CD4-positive, alpha-beta T cell treated with Interleukin-12 subunit alpha and Interleukin-12 subunit beta, for 1 hour (primary cell): Measurements from ENCODE around the gene PRKCE.

Experiments
- DNase-seq: peaks from one replicate; pipeline ENCODE4 v3.0.0-alpha.2; 2020

Gene PRKCE

DNA sequence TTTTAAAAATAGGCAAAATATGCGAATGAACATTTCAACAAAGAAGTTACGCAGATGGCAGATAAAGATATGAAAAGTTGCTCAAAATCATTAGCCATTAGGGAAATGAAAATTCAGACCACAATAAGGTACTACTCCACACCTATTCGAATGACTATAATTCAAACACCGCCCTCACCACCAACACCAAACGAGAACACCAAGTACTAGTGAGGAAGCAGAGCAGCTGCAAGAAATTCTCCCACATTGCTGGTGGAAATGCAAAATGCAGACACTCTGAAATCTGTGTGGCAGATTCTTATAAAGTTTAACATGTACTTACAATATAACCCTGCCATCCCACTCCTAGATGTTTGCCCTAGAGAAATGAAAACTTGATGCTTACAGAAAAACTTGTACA, 17.3 kb upstream of the PRKCE start:
- DNase-seq: no peak

DNA sequence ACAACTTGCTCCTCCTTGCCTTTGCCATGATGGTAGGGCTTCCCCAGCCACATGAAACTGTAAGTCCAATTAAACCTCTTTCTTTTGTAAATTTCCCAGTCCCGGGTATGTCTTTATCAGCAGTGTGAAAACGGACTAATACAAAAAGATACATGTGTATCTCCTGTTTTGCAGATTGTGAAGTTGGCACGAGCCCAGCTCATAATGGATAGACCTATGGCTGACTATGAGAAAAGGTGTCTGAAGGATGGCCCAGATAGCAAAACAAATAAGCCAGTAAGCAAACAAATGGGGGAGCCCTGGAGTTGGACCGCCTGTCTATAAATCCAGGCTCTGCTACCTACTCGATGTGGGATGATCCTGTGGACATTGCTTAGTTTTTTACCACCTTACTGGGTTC, 15.5 kb upstream of the PRKCE start:
- DNase-seq: no peak

DNA sequence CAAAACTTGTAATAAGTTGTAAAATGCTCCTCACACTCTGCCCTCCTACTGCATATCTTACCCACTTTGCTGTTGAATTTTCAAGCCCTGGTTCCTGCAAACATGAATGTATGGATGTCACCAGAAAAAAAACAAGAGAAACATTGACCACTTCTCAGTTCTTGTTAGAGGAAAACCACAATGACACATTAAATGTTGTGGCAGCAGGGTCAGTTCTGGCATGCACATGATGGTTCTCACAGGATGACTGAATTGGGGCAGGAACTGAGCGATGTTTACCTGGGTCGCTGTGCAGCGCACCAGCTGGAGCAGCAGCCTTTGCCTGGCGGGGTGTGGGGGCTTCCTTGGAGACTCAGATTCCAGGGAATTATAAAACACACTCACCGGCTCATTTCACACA, 14.0 kb upstream of the PRKCE start:
- no peak for DNase-seq

DNA sequence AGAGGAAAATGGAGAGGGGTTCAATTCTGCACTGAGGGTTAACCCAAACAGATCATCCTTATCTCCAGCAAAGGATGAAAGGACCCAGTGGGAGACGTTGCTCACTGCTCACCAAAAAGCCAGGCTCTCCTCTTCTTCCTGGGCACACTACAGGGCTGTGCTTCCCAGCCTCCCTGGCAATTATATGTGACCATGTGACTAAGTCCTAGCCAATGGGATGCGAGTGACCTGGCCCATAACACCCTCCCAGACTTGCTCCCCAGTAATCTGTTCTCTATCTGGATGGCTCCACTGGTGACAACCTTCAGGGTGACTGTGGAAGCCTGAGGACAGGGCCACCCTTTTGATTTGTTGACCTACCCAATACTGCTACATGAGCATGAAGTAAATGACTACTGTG, 10.9 kb upstream of the PRKCE start:
- no peak for DNase-seq

DNA sequence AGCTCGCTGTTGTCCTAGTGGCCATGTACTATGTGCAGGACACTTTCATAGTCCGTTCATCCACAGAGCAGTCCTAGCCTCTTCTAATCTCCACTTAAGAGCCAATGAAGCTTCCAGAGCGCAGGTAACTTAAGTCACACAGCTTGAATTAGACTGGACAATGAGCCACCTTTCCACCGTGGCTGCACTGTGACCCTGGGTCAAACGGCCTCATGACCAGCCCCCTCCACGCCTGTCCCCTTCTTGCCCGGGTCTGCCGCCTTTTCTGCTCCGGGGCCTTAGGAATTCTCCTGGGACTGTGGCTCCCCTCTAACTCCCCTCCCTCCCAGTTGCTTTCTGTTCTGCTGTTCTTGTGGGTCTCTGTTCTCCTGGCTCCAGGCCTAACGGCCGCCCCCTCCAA, 8.4 kb upstream of the PRKCE start:
- no peak for DNase-seq

DNA sequence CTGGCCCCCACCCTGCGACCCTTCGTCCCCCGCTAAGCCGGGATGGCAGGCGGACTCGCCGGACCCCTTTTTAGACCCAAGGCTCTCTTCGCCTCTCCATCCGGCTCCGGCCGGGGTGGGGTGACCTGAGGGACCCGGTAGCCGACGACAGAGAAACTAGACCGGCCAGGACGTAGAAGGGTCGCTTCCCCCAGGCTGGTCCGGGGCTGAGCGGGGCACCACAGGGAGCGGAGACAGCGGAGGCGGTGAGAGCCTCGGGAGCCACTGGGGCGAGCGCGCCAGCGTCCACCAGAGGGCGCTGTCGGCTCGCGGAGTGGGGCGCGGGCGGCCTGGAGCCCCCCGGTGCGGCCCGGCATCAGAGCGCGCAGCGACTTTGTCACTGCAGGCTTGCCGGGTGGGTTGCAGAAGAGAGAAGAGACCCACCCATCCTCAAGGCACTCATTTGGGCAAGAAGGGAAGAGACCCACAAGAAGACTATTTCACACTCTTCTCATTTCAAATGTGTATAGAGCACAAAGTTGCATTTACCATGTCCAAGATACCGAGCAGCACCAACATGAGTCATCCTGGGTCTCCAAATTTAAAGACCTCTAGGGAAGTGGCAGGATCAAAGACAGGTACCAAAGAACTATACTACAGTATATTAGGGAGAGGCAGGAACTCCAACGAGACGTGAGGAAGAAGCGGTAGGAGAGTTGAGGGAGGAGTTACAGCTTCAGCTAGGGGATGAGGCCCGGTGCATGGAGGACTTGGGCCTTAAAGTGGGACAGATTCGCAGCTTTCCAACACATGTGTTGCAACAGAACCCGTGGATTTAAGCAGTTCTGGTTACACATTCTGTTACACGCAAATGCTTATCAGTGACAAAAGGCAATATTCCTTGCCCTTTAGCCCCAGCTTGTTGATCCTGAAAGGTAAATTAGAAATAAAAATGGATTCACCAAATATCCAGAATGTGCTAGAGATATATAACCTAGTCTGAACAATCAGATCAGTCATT, 7.6 kb upstream of the PRKCE start:
- peak; percentile 79 for DNase-seq

DNA sequence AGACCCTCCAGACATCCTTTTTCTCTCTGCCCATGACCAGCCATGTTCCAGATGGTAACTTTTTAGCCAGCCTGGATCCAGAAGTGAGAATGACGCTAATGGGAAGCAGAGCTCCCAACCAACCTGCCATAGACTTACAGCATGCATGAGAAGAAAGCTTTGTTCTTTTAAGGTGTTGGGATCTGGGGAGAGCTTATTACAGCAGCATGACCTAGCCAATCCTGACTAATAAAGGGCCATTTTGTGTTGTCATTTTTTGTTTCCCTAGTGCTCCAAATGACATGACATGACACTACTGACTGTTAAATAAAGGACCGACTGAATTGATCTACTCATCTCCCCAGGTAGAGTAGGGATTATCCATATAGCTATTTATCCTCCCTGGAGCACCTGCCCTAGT, 5.2 kb upstream of the PRKCE start:
- no peak for DNase-seq

DNA sequence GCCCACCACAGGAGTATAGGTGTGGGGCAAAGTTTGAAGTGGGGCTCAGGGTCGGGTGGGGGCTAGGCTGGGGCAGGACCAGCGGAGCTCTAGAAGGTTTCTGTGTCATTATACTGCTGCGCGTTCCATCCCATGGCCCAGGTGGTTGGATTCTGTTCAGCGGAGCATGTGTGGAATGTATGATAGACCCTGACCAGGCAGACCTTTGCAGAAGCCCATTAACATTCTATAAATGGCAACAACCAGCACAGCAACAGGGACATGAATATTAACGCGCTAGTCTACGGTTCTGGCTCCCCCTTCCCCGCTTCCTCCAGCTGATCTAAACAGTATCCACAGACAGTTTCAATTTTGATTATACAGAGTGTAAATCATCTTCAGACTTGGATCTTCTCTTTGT, 4.1 kb upstream of the PRKCE start:
- no peak for DNase-seq

DNA sequence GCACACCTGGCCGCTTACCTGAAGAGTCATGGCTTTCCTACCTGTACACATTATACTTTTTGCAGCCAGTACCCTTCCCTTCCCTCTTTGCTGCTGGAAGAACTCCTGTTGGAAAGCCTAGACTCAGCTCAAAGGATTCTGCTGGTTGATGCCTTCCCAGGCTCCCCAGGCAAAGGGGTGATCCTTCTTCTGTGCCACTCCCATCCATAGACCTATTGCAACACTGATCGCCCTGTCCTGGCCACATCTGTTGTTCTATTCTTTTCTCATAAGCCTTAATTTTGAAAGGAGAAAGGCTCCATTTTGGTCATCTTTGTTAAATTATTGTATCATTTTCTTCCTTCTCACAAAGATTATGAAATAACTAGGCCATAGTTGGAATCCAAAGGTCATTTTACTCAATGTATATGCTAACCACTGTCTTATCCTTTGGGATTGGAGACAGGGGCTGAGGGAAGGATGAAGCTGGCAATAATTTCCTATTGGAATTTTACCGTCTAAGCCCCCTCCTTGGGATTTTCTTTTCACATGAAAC, 3.4 kb upstream of the PRKCE start:
- no peak for DNase-seq

DNA sequence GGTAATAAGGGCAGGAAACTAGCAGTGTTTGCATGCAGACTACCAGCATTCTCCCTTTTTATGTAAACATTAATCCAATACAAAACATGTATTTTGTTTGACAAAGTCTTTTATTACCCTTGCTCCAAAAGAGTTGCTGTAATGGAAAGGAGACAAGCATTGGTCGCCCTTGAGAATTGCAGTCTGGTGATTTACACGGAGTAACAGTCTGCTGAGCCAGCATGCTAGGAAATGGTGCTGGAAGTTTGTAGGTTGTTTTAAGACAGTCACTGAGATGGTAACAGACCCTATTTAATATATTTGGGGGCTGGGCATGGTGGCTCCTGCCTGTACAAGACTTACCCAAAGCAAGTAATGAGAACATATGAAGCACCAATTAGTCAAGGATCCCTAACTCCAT, 2.8 kb upstream of the PRKCE start:
- DNase-seq: no peak

DNA sequence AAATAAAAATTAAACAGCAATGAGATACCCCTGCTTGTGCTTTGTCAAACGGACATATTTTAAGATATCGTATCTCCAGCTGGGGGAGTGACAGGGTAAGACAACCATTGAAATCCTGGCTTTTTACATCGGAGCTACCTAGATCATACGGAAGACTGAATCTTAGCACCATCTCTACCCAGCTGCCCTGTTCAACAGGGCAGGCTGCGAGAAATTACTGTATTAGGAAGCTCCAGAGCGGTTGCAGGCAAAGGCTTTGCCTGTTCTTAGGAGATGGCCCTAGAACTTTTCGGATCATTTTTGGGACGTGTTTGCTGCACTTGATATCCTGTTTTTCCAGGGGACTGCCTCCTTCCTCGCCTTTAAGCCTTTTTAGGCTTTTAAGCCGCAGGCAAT, 2.0 kb upstream of the PRKCE start:
- no peak for DNase-seq

DNA sequence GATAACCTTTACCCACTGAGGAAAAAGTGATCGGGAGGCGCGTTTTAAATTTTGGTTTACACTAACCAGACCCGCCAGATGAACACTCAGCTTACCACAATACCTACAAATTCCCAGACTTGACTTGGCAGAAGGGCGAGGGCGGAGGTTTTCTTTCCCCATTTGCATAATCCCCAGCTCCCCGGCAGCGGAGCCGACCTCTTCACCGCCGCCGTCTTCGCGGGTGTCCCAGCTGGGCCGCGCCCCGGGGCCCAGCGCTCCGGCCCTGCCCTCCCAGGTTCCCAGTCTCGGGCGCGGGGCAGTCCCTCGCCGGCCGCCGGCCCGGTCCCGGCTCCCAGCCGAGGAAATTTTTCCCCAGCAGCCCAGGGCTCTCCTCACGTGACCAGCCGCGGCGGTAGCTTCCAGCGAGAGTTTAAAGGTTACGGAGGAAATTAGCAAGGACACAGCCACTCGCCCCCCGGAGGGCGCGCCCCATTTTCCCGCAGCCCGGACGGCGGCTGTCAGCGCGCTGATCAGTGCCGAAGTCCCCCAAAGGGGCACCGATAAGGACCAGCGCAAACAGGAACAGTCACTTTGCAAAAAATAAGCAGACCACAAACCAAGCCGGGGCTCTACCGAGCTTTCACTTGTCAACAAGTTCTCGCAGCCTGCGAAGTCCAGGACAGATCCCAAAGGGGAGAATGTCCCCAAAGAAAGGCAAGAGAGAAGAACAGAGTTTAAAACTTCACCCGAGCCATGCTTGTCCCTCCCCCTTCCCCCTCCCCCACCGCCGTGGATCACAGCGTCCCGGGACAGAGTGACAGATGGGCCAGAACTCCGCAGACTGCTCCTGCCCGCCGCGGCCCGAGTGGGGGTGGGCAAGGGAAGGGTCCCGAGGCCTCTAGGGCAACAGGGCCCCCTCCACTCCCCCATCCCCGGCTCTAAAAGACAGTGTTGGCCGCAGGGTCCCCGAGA, 1.3 kb upstream of the PRKCE start:
- DNase-seq: peak; percentile 54

DNA sequence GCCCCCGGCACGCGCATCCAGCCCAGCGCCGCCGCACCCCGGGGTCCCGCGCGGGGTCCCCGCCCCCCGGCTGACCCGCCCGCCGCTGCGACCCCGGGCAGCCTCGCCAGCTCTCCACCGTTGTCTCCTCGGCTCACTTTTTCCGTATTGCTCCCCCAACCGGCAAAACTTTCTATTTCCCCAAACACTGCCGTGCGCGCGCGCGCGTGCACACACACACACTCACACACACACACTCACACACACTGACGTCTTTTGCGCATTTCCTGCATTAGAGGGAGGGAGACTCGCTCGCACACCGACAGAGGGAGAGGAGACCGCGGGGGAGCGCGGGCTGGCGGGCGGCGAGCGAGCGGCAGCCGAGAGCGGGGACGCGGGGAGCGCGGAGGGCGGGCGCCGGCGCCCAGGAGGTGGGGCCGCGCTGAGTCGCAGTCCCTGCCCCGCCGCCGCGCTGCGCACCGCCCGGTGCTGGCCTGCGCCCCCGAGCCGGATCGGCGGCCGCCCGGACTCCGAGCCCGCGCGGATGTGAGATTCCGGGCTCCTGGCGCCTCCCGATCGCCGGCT, 542 bp upstream of the PRKCE start:
- DNase-seq: peak; percentile 97

DNA sequence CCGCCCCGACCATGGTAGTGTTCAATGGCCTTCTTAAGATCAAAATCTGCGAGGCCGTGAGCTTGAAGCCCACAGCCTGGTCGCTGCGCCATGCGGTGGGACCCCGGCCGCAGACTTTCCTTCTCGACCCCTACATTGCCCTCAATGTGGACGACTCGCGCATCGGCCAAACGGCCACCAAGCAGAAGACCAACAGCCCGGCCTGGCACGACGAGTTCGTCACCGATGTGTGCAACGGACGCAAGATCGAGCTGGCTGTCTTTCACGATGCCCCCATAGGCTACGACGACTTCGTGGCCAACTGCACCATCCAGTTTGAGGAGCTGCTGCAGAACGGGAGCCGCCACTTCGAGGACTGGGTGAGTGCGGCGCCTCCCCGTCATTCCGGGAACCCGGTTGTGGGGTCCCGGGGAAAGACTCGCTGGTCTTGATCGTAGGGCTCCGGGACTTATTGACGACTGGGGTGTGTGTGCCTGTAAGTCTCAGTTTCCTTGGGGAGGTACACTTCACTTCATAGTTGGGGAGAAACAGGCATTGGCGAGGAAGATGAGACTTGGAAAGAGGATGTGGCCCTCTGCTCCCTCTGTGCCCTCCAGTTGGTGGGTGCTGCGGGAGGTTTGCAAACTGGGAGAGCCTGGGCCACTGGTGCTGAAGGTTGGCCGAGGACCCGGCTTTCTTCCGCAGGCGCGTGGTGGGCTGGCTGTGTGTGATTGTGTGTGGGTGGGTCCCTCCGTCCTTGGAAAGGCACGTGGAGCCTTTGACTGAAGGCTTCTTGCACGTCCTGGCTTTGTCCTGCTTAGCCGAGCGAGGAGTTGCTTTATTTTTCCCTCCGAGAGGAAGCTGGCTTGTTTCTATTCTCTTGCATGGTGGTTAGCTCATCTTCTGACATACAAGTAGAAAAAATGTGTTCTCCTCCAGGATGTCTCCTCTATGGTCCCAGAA, 886 bp downstream of the PRKCE start:
- DNase-seq: peak; percentile 17

DNA sequence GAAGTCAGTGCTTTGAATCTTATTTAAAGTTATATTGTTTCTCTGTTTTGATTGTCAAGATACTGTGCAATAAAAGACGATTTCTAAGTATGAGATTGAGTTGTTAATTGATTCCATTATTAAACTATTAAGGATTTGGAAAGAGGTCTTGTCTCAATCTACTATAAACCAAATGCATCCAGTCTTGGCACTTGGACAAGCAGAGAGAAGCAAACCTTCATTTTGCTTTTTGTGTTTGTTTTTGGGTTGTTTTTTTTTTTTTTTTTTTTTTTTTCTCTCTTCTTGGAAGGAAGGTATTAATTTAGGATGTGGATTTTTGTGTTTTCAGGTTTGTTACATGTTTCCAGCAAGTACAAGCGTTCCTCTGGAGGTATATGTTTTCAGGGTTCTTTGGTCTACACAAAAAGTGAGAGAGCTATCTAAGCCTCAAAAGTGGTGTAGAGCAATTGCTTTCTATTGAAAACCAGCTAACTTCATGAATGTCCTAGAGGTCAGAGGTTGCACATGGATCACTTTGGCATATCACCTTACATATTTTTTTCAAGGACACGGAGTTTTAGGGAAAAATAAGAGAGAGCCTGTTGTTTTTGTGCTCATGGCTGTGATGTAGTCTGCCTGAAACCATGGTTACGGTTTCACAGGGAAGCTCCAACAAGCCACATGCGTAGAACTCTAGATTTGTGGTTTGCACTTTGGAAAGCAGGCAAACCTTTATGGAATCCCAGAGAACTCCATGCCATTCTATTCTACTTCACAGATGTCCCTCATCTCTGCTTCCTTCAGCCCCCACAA, 1.8 kb downstream of the PRKCE start:
- no peak for DNase-seq

DNA sequence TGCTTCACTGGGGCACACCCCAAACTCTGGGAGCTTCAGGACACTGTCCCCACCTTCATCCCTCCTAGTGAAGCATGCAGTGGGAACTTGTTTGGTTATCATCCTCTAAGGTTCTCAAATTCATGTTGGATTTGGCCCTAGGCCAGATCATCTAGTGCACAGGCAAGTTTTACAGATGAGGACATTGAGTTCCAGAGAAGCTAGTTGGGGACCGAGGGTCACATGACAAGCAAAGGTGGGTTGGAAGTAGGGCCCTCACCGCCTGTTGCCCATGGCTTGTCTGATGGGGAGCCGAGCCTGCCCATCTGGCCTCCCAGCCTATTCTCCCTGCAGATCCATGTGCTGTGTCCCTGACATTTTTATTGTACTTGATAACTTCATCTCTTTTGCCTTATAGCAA, 2.8 kb downstream of the PRKCE start:
- no peak for DNase-seq

DNA sequence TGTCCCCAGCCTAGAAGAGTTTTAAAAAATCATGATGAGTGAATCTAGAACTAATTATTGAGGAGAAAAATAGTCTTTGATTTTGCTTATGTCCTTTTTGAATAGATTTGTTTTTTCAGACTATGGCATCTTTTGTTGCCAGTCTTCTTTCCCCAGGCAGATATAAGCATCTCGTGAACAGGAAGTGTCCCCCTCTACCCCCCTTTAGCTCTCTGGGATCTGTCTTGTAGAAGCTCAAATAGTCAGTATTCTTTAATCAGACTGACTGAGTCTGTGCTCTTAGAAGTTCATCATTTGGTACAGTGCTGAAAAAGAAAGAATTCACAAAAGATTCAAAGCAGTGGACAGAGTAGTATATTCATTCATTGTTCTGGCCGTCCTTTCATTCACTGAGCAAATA, 10.4 kb downstream of the PRKCE start:
- DNase-seq: no peak

DNA sequence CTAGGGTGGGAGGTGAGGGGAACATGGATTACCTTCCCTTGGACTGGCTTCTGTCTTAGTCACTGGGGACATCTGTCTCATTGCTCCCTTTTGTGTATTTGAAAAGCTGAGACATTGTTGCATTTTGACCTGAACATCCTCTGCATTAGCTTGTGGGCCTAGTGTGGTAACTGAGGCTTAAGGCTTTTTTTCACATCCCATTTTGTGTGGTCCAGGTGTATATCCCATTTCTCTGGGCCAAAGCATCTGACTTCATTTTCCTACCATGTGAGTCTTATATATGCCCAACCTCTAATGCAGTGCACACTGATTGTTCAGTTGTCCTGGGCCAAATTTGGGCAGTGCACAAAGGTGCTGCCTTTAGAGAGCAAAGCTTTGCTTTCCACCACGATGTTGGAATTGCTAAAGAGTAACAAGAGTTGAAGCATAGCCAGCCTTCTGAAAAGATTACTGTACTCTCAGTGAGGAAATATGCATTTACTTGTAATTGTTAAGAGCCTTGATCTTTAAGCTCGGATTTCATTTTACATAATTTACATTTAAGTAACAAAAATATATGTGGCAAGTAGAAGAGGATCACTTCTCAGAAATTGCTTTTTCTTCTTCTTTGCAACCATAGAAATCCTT, 13.3 kb downstream of the PRKCE start:
- no peak for DNase-seq

DNA sequence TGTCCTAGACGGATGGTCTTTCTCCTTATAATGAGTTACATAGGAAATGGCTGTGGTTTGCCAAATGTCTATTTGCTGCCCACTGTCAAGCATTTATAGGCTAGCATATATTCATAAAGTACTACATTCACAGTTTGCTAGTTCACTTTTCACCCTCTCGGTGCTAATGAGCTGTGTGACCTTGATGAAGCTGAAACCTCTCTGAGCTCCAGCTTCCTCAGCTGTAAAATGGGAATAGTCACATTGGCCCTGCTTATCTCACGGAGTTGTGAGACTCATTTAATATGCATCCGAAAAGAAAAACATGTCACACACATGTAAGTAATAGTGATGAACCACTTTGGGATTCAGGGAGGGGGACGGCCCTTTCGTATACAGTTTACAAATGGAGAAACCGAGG, 17.0 kb downstream of the PRKCE start:
- DNase-seq: no peak

DNA sequence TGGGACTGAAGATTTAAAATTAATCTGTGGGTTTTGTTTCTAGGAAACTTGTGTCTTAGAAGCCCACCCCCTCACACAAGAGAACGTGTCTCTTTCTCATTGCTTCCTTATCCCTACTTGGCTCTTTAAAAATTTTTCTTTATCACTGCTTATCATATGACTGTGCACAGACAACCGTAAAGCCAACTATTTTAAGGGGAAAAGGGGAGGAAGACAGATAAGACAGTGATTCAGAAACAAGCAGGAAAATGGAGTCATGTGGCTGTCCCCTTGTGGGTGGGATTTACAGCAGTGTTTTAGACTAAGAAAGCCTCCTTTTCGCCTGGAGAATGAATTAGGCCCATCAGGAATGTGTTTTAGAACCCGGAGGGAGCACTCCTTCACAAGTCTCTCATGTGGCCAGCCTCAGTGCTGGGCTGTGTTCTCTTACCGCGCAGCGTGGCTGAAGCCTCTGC, 17.6 kb downstream of the PRKCE start:
- DNase-seq: no peak

DNA sequence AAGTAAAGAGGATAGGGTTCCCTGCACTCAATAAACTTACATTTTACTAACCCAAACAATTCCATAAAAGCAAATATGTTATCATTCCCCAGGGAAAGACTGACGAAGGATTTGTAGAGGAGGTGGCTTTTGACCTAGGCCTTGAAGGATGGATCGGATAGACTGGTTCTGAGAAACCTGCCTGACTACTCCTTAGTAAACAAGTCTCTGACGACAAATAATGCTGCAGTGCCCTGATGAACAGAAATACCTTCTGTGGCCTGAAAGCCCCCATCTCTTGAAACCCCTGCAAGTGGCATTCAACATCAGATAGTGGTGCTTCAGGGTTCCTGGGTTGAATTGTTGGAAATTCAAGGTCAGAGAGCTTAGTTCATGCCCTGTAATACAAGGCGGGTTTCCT, 19.2 kb downstream of the PRKCE start:
- no peak for DNase-seq
